ENCODE measurements around the gene HOXB13. TPM values are rescaled to one million over a fixed set of nuclear protein-coding genes. Genes with fewer than 3 reads are reported as not detected.

Gene HOXB13
- total RNA-seq, 4 donors from 2014 or later = not detected

- TF ChIP-seq CTCF (IDR thresholded peaks at IDR 0.05) = no peak
- no peak for TF ChIP-seq EP300 (IDR thresholded peaks at IDR 0.05)
- TF ChIP-seq POLR2A (IDR thresholded peaks at IDR 0.05; ENCODE audit: low read depth) = no peak
- TF ChIP-seq POLR2AphosphoS5 (IDR thresholded peaks at IDR 0.05) = no peak
- intact Hi-C loops (cut with DNase I) = loop anchor here (5.0 kb wide), 1 partner anchor 152 kb away; no protein-coding TSS in a partner anchor
- WGBS = 3% methylated on average over 16 of the region's 16 CpGs
- no peaks in the 10 kb centered on the region for H3K36me3 ChIP-seq
- H3K27me3 ChIP-seq = peaks cover 8 to 100% (median 100%) of the 10 kb centered on the region in 4 donors
- H3K27ac ChIP-seq (replicated peaks in 1 of 4) = no peak overlapping the region
- peaks cover 23 to 61% (median 43%) of the 10 kb centered on the region in 4 donors for H3K4me1 ChIP-seq
- DNase-seq (ENCODE audit: extremely low spot score) = no peak
- H3K9me3 ChIP-seq = no peaks in the 10 kb centered on the region
- H3K4me3 ChIP-seq = peak overlapping the region in 2 of 4 donors; percentile 16 to 28
Measured at GRCh38 chr17:48725004-48725287, 3.6 kb downstream of the HOXB13 start.

- H3K9me3 ChIP-seq = no peaks in the 10 kb centered on the region
- WGBS = 15% methylated on average over 29 of the region's 32 CpGs
- intact Hi-C loops (cut with DNase I) = loop anchor here (1.0 to 5.0 kb wide), 2 partner anchors 67 to 153 kb away; no protein-coding TSS in a partner anchor
- peak overlapping the region in 2 of 4 donors; percentile 16 to 28 for H3K4me3 ChIP-seq
- H3K36me3 ChIP-seq = no peaks in the 10 kb centered on the region
- DNase-seq (ENCODE audit: extremely low spot score) = peak; percentile 96
- H3K4me1 ChIP-seq = peaks cover 23 to 62% (median 46%) of the 10 kb centered on the region in 4 donors
- H3K27me3 ChIP-seq = peaks cover 11 to 100% (median 100%) of the 10 kb centered on the region in 4 donors
- H3K27ac ChIP-seq (replicated peaks in 1 of 4) = no peak overlapping the region
- TF ChIP-seq CTCF (IDR thresholded peaks at IDR 0.05) (peak; percentile 70 to 81 (median 72)), EP300 (IDR thresholded peaks at IDR 0.05) (no peak)
Measured at GRCh38 chr17:48724251-48725003, 4.1 kb downstream of the HOXB13 start.

- TF ChIP-seq POLR2A (IDR thresholded peaks at IDR 0.05; ENCODE audit: low read depth) = no peak
- TF ChIP-seq POLR2AphosphoS5 (IDR thresholded peaks at IDR 0.05) = no peak
- no peak for TF ChIP-seq CTCF (IDR thresholded peaks at IDR 0.05)
- no peak for TF ChIP-seq EP300 (IDR thresholded peaks at IDR 0.05)
- no peak for DNase-seq (ENCODE audit: extremely low spot score)
- Histone ChIP-seq H3K9me3 (no peaks in the 10 kb centered on the region), H3K36me3 (no peaks in the 10 kb centered on the region), H3K27ac (replicated peaks in 1 of 4) (no peak overlapping the region), H3K4me1 (peaks cover 24 to 62% (median 46%) of the 10 kb centered on the region in 4 donors), H3K27me3 (peaks cover 16 to 100% (median 100%) of the 10 kb centered on the region in 4 donors), H3K4me3 (peak overlapping the region in 2 of 4 donors; percentile 5 to 22)
- intact Hi-C loops (cut with DNase I) = loop anchor here (1.0 kb wide), 1 partner anchor 68 kb away; no protein-coding TSS in a partner anchor
- 30% methylated on average over 30 of the region's 42 CpGs for WGBS
Measured at GRCh38 chr17:48723423-48724250, 4.9 kb downstream of the HOXB13 start.

GRCh38 chr17:48722915-48723422, 5.6 kb downstream of the HOXB13 start, which contains the start of gene PRAC2:
PRAC2 (plus strand) TSS chr17:48723185; CDS start chr17:48724411, 1,226 bp downstream.
- DNase-seq (ENCODE audit: extremely low spot score) = no peak
- Histone ChIP-seq H3K36me3 (no peaks in the 10 kb centered on the region), H3K9me3 (no peaks in the 10 kb centered on the region), H3K4me3 (peak within 1 kb of the TSS in 2 of 4 donors; percentile 5 to 12), H3K27ac (replicated peaks in 1 of 4) (no peak within 1 kb of the TSS), H3K4me1 (peaks cover 26 to 60% (median 43%) of the 10 kb centered on the region in 4 donors), H3K27me3 (peaks cover 16 to 100% (median 100%) of the 10 kb centered on the region in 4 donors)
- WGBS = 8% methylated on average over 21 of the region's 21 CpGs
- intact Hi-C loops (cut with DNase I) = no loop called here
- no peak for TF ChIP-seq POLR2A (IDR thresholded peaks at IDR 0.05; ENCODE audit: low read depth)
- TF ChIP-seq POLR2AphosphoS5 (IDR thresholded peaks at IDR 0.05) = no peak
- TF ChIP-seq CTCF (IDR thresholded peaks at IDR 0.05) = no peak
- no peak for TF ChIP-seq EP300 (IDR thresholded peaks at IDR 0.05)

All from esophagus muscularis mucosa (tissue), 4 donors.